ENCODE results near the gene COQ8A.

GRCh38 chr1:227032396-227032795 lies 92.3 kb downstream of the COQ8A start:
- no peak for TF ChIP-seq CTCF (IDR thresholded peaks at IDR 0.05)
- TF ChIP-seq POLR2A (IDR thresholded peaks at IDR 0.05) = no peak
